ENCODE data around the gene FRAS1. TPM values are rescaled to one million over a fixed set of nuclear protein-coding genes. Genes with fewer than 3 reads are reported as not detected.

Gene FRAS1
- total and polyA plus RNA-seq, 9 donors, result 0.16 to 5.3 (median 1.4) TPM

DNA sequence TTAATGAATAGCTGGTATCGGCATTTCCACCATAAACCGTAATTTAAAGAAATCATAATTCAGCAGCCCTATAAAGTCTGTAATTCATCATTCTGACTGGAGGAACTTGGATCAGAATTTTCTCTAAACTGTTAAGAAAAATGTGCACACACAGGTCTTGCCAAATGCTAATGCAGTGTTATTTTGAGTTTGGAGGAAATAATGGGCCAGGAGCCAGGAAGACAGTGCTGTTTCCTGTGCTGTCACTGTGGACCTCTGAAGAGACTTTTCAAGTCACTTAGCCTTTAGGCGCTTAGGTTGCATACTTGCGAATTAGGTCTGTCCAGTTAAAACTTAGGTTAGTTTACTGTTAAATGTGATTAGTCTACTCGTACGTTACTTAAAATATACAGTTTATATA lies 357.0 kb downstream of the FRAS1 start:
- Histone ChIP-seq H3K27ac (no peak overlapping the region), H3K27me3 (no peaks in the 10 kb centered on the region), H3K9me3 (no peaks in the 10 kb centered on the region), H3K4me1 (ENCODE audit: insufficient read depth) (no peaks in the 10 kb centered on the region), H3K4me3 (no peak overlapping the region), H3K36me3 (no peaks in the 10 kb centered on the region)
- TF ChIP-seq, protein P1, sequence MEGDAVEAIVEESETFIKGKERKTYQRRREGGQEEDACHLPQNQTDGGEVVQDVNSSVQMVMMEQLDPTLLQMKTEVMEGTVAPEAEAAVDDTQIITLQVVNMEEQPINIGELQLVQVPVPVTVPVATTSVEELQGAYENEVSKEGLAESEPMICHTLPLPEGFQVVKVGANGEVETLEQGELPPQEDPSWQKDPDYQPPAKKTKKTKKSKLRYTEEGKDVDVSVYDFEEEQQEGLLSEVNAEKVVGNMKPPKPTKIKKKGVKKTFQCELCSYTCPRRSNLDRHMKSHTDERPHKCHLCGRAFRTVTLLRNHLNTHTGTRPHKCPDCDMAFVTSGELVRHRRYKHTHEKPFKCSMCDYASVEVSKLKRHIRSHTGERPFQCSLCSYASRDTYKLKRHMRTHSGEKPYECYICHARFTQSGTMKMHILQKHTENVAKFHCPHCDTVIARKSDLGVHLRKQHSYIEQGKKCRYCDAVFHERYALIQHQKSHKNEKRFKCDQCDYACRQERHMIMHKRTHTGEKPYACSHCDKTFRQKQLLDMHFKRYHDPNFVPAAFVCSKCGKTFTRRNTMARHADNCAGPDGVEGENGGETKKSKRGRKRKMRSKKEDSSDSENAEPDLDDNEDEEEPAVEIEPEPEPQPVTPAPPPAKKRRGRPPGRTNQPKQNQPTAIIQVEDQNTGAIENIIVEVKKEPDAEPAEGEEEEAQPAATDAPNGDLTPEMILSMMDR (IDR thresholded peaks at IDR 0.05), result no peak
- TF ChIP-seq EP300 (IDR thresholded peaks at IDR 0.05) (no peak), POLR2A (IDR thresholded peaks at IDR 0.05) (no peak)
- no peak for DNase-seq
- intact Hi-C loops (cut with DNase I), result no loop called here
- WGBS, 3 donors, result 49 to 59% (median 59%) methylated on average over 6 of the region's 6 CpGs

DNA sequence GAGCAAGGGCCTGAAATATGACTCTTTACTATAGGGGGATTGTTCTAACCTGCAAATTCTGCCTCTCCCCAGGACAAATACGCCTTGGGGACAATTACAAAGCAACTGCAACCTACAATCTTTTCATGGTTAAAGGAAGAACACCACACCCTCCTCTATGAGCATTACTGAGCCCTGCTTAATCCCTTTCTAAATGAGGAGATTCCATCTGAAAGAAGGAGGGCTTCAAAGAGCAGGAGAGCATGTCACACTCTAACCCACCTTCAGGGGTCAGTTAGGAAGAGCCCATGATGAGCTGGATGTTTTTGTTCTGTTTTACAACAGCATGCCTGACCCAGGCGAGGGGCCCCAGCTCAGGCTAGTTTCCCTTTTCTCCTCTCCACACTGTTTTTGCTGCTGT lies 360.5 kb downstream of the FRAS1 start:
- intact Hi-C loops (cut with DNase I), result no loop called here
- 95 to 96% (median 95%) methylated on average over 2 of the region's 2 CpGs for WGBS, 3 donors
- H3K4me3 ChIP-seq, result no peak overlapping the region
- no peak overlapping the region for H3K27ac ChIP-seq
- no peaks in the 10 kb centered on the region for H3K36me3 ChIP-seq
- H3K4me1 ChIP-seq (ENCODE audit: insufficient read depth), result no peaks in the 10 kb centered on the region
- TF ChIP-seq POLR2A (IDR thresholded peaks at IDR 0.05), result no peak
- H3K27me3 ChIP-seq, result no peaks in the 10 kb centered on the region
- no peaks in the 10 kb centered on the region for H3K9me3 ChIP-seq
- no peak for DNase-seq

DNA sequence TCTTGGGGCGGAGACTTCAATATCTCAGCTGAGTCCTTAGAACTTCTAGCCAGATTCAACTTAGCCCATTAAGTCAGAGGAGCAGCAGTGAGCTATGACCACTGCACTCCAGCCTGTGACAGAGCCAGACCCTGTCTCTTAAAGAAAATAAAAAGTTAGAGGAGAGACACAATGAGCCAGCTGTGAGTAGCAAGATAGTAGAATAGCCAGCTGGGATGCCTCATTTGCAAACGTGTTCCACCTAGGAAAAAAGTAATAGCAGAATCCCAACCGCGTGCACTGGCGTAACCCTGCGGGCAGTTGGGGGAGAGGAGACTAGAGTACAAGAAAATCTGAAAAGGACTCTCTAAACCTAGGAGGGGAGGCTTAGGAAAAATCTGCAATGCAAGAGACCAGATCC lies 361.3 kb downstream of the FRAS1 start:
- Histone ChIP-seq H3K27ac (no peak overlapping the region), H3K9me3 (no peaks in the 10 kb centered on the region), H3K27me3 (no peaks in the 10 kb centered on the region), H3K4me1 (ENCODE audit: insufficient read depth) (no peaks in the 10 kb centered on the region), H3K4me3 (no peak overlapping the region), H3K36me3 (no peaks in the 10 kb centered on the region)
- peak in 2 of 5 donors; percentile 14 to 31 for DNase-seq
- intact Hi-C loops (cut with DNase I), result no loop called here
- TF ChIP-seq EP300 (IDR thresholded peaks at IDR 0.05) (no peak), POLR2A (IDR thresholded peaks at IDR 0.05) (no peak)
- TF ChIP-seq, protein P1 (IDR thresholded peaks at IDR 0.05), result no peak
- 18 to 26% (median 26%) methylated on average over 6 of the region's 6 CpGs for WGBS, 3 donors

DNA sequence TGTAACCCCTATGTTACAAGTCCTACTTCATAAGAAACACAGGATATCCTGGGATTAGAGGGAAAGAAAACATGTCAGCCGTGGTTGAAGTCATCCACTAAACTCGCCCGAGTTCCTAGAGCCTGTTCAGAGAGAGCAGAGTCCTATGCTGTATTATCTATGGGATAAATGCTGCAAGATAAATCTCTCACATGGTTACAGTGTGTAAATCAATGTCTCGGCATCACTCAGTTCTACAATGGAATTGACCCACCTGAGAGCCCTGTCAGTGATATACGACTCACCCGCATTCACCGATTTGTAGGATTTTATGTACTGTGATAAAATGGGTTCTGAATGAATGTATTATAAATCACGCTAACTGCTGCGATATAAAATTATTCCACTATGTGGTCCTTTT lies 366.7 kb downstream of the FRAS1 start:
- Histone ChIP-seq H3K4me3 (no peak overlapping the region), H3K27ac (no peak overlapping the region), H3K4me1 (ENCODE audit: insufficient read depth) (no peaks in the 10 kb centered on the region), H3K27me3 (no peaks in the 10 kb centered on the region), H3K36me3 (no peaks in the 10 kb centered on the region), H3K9me3 (no peaks in the 10 kb centered on the region)
- DNase-seq, result no peak
- 93% methylated on average over 9 of the region's 9 CpGs for WGBS, 3 donors
- intact Hi-C loops (cut with DNase I), result no loop called here
- TF ChIP-seq POLR2A (IDR thresholded peaks at IDR 0.05), result no peak
- TF ChIP-seq, protein P1 (IDR thresholded peaks at IDR 0.05), result no peak
- TF ChIP-seq EP300 (IDR thresholded peaks at IDR 0.05), result no peak

DNA sequence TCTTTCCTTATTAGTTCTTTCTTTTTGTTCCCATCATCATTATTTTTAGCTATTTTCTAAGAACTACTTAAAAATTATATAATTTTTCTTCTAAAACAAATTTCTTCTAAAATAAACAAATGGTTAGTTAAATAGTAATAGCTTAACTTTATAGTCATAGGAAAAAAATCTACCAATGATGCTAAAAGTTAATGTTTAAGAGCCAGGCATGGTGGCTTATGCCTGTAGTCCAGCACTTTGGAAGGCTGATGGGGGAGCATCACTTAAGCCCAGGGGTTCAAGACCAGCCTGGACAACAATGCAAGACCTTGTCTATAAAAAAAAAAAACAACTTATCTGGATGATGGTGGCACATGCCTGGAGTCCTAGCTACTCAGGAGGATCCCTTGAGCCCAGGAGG lies 367.3 kb downstream of the FRAS1 start:
- H3K27me3 ChIP-seq, result no peaks in the 10 kb centered on the region
- no peak overlapping the region for H3K4me3 ChIP-seq
- TF ChIP-seq, protein P1 (IDR thresholded peaks at IDR 0.05), result no peak
- no peak for TF ChIP-seq EP300 (IDR thresholded peaks at IDR 0.05)
- no peak for TF ChIP-seq POLR2A (IDR thresholded peaks at IDR 0.05)
- no peaks in the 10 kb centered on the region for H3K4me1 ChIP-seq (ENCODE audit: insufficient read depth)
- no peak overlapping the region for H3K27ac ChIP-seq
- DNase-seq, result no peak
- intact Hi-C loops (cut with DNase I), result no loop called here
- no peaks in the 10 kb centered on the region for H3K9me3 ChIP-seq
- no peaks in the 10 kb centered on the region for H3K36me3 ChIP-seq

Data from ovary (tissue), 9 donors.